Heart right ventricle (tissue), 16 donors: ENCODE data around the gene FOXF2. TPM values are rescaled to one million over a fixed set of nuclear protein-coding genes. Genes with fewer than 3 reads are reported as not detected.

ENCODE experiments used
- ATAC-seq, 8 donors: fragments of 200-7000 bp; cut with Tn5 transposase; one replicate each; pipeline ENCODE4 v1.9.1; 2020; ENCODE audit warnings: mild to moderate bottlenecking in 8 of 8, moderate library complexity in 8 of 8, moderate number of reproducible peaks in 1 of 8
- DNase-seq, 2 donors: peaks; one replicate each; pipeline ENCODE4 v3.0.0-alpha.2; 2020
- H3K27ac ChIP-seq, 10 donors: fragments of 200-600 bp; sonication (generic) in 2 of 10; one replicate each; pipeline versions ENCODE4 v1.5.0 to v1.8.0; 2020 to 2022; ENCODE audit warnings: mild to moderate bottlenecking in 3 of 10
- H3K27me3 ChIP-seq, 7 donors: fragments of 200-600 bp; one replicate each; pipeline ENCODE4 v1.8.0; 2021 to 2022; ENCODE audit warnings: mild to moderate bottlenecking in 2 of 7
- H3K36me3 ChIP-seq, 9 donors: fragments of 200-600 bp; sonication (generic) in 1 of 9; one replicate each; pipeline versions ENCODE4 v1.5.0 to v1.8.0; 2020 to 2022; ENCODE audit warnings: mild to moderate bottlenecking in 2 of 9
- H3K4me1 ChIP-seq, 9 donors: fragments of 200-600 bp; sonication (generic) in 1 of 9; one replicate each; pipeline versions ENCODE4 v1.5.0 to v1.8.0; 2020 to 2022; ENCODE audit warnings: mild to moderate bottlenecking in 4 of 9
- H3K4me3 ChIP-seq, 10 donors: fragments of 200-600 bp; sonication (generic) in 2 of 10; one replicate each; pipeline versions ENCODE4 v1.5.0 to v1.8.0; 2020 to 2022; ENCODE audit warnings: mild to moderate bottlenecking in 7 of 10, moderate library complexity in 2 of 10
- H3K9me3 ChIP-seq, 11 donors: fragments of 200-600 bp in 10 of 11; sonication (generic) in 2 of 11; one replicate each; pipeline versions ENCODE4 v1.5.0 to v1.8.0; 2013 to 2022; ENCODE audit warnings: mild to moderate bottlenecking in 2 of 11, control low read depth in 1 of 11, moderate library complexity in 1 of 11
- WGBS, 2 donors: extraction: QIAGEN DNeasy Blood & Tissue Kit; methylation state at CpG; one replicate each; pipeline ENCODE4 v1.1.7; 2013; ENCODE audit warnings: inconsistent platforms in 1 of 2; 5-methylcytosine and 5-hydroxymethylcytosine counted together
- intact Hi-C, 10 donors: fragments of 100-400 bp; cut with DNase I; formaldehyde crosslinking; loops; one replicate each; pipeline versions ENCODE4 v1.11.1 to v1.14.2; 2022
- polyA plus RNA-seq, 2 donors: library from polyadenylated mRNA; stranded (reverse); fragments of 200-250 nt; gene quantifications; one replicate each; pipeline ENCODE4 v1.2.3, GENCODE V29; 2013
- total RNA-seq, 10 donors: library from RNA; stranded (reverse); fragmentation: NEBNext Ultra II Directional in 3 of 10; extraction: Animal tissue kit (Norgen Biotek cat#: 25700) in 3 of 10; gene quantifications; one replicate each; pipeline versions ENCODE4 v1.2.1 to v1.2.4, GENCODE V29; 2021 to 2023
- TF ChIP-seq, protein P1 (sequence below), 9 donors: fragments of 200-600 bp; sonication (generic) in 2 of 9; IDR thresholded peaks; one replicate each; pipeline versions ENCODE4 v1.5.0 to v1.8.0; 2021 to 2022; ENCODE audit warnings: antibody characterized with exemption in 9 of 9, mild to moderate bottlenecking in 5 of 9, moderate library complexity in 1 of 9
- donor health status: Arrhythmogenic right ventricular cardiomyopathy.
- donor health status: ischemic (EF 13 %, LVEDD 7.1; RV severe dilation, severe dysfunction).
- donor health status: healthy with polysubstance abuse.
- donor health status: DM: no; HTN: yes; CAD: no.
- donor health status: DM: no; HTN: no; CAD: no.
- donor health status: ischemic (EF 25% LVEDD 6.9; RV normal size, moderate dysfunction).
- donor health status: ischemic (EF 25% LVEDD 5.7; RV mildly dilated, moderate dysfunction).
- donor health status: healthy.
- donor health status: DM: yes; HTN: yes; CAD: no.
- donor health status: Ischemic cardiomyopathy.
- donor health status: ischemic (EF 35%, LVEDD 5.7; RV mildly dilated, moderate dysfunction).
- donor health status: nonischemic (EF 11% LVEDD 7.7; RV severe dilation, severe dysfunction).
- donor health status: DM: yes; HTN: yes; CAD: no.
- donor health status: PGD.
- donor health status: ischemic (EF 29% LVEDD 5.4; RV normal size, mild dysfunction).
- donor health status: nonischemic (EF 23%, LVEDD 6.1; RV moderate dilation, normal function).

FOXF2 gene
- total and polyA plus RNA-seq, 12 donors: 0.10 to 0.18 (median 0.15) TPM; not detected in 3

DNA sequence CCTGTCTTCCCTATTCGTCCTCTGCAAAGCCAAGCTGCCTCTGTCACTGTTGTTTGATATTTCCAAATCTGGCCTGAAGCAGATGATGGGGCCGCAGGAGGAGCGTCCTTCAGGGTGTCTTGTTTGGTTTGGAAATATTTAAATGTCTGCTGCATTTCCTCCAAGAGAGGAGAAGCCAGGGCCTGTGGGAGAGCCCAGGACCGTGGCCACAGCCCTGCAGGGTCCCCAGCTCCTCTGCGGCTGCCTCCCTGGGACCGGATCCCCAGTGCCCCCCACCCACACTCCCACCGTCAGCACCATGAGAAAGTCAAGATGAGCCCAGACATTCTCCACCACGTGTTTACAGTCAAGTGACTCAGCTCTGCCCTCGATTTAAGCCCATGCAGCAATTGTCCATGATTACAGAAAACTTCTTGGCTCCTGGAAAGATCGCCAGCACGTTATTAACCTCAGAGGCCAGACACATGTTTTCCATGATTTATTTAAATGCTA, 18.2 kb downstream of the FOXF2 start:
- intact Hi-C loops: no loop called here
- no peak overlapping the region for H3K27ac ChIP-seq
- no peak overlapping the region for H3K4me3 ChIP-seq
- H3K9me3 ChIP-seq: peaks cover 0 to 7% (median 0%) of the 10 kb centered on the region in 11 donors
- TF ChIP-seq, protein P1, sequence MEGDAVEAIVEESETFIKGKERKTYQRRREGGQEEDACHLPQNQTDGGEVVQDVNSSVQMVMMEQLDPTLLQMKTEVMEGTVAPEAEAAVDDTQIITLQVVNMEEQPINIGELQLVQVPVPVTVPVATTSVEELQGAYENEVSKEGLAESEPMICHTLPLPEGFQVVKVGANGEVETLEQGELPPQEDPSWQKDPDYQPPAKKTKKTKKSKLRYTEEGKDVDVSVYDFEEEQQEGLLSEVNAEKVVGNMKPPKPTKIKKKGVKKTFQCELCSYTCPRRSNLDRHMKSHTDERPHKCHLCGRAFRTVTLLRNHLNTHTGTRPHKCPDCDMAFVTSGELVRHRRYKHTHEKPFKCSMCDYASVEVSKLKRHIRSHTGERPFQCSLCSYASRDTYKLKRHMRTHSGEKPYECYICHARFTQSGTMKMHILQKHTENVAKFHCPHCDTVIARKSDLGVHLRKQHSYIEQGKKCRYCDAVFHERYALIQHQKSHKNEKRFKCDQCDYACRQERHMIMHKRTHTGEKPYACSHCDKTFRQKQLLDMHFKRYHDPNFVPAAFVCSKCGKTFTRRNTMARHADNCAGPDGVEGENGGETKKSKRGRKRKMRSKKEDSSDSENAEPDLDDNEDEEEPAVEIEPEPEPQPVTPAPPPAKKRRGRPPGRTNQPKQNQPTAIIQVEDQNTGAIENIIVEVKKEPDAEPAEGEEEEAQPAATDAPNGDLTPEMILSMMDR (IDR thresholded peaks at IDR 0.05): no peak
- ATAC-seq (no peak), DNase-seq (no peak)
- WGBS, 2 donors: 50 to 58% methylated on average over 11 of the region's 11 CpGs
- no peaks in the 10 kb centered on the region for H3K36me3 ChIP-seq
- H3K27me3 ChIP-seq: peaks cover 0 to 40% (median 35%) of the 10 kb centered on the region in 7 donors
- no peaks in the 10 kb centered on the region for H3K4me1 ChIP-seq

DNA sequence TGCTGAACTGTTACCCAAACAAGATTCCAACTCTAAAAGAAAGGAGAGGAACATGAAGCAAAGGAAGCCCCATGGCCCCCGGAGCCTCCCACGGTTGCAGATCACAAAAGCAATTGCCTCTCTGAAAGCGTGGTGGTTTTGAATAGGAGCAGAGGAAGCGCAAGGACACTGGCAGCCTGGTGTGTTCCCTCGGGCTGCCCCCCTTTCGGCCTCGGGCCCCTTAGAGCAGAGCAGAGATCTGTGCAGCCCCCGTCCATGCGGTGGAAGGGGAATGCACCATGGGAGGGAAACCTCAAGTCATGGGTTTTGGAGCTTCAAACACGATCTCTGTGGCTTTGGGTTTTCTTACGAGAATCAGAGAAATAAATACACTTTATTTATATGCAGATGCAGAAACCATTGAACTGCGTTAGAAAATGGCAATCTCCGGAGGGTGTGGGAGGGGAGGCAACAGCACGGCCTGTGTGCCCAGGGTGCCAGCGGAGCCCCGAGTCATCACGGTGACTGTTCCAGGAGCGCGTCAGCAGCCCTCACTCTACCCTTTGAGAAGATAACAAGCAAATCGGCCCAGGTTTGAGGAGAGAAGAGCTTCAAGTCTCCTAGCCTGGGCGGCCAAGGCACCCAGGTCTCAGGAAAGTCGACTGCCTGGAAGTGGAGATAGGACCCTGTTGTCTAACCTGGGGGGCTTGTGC, 20.5 kb downstream of the FOXF2 start:
- TF ChIP-seq, protein P1 (IDR thresholded peaks at IDR 0.05): no peak
- no peak for ATAC-seq
- Histone ChIP-seq H3K27me3 (peaks cover 0 to 48% (median 30%) of the 10 kb centered on the region in 7 donors), H3K36me3 (no peaks in the 10 kb centered on the region), H3K4me3 (no peak overlapping the region), H3K27ac (no peak overlapping the region), H3K9me3 (peaks cover 0 to 2% (median 0%) of the 10 kb centered on the region in 11 donors), H3K4me1 (no peaks in the 10 kb centered on the region)
- intact Hi-C loops: no loop called here
- DNase-seq: no peak
- 53 to 59% methylated on average over 22 of the region's 22 CpGs for WGBS, 2 donors

DNA sequence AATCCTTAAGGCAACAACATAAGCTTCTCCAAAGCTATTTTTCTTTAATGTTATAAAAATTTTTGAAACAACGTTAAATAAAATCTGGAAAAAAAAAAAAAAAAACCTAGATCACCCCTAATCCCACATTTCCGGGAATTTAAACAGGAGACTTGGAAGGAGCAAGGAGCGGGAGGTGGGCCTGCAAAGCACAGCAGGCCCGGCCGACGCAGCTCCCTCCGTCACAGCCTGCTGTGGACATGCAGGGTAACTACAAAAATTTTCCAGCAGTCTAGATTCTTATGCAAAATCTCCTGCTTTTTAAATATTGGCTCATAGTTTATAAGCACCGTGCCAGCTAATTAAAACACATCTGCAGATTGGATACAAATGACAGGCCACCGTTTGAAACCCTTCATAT, 23.5 kb downstream of the FOXF2 start:
- H3K9me3 ChIP-seq: no peaks in the 10 kb centered on the region
- H3K4me1 ChIP-seq: no peaks in the 10 kb centered on the region
- H3K36me3 ChIP-seq: no peaks in the 10 kb centered on the region
- no peak for ATAC-seq
- intact Hi-C loops: no loop called here
- WGBS, 2 donors: 65 to 69% methylated on average over 9 of the region's 9 CpGs
- no peak overlapping the region for H3K27ac ChIP-seq
- no peak for DNase-seq
- H3K27me3 ChIP-seq: peaks cover 0 to 66% (median 47%) of the 10 kb centered on the region in 7 donors
- TF ChIP-seq, protein P1 (IDR thresholded peaks at IDR 0.05): no peak
- H3K4me3 ChIP-seq: no peak overlapping the region

DNA sequence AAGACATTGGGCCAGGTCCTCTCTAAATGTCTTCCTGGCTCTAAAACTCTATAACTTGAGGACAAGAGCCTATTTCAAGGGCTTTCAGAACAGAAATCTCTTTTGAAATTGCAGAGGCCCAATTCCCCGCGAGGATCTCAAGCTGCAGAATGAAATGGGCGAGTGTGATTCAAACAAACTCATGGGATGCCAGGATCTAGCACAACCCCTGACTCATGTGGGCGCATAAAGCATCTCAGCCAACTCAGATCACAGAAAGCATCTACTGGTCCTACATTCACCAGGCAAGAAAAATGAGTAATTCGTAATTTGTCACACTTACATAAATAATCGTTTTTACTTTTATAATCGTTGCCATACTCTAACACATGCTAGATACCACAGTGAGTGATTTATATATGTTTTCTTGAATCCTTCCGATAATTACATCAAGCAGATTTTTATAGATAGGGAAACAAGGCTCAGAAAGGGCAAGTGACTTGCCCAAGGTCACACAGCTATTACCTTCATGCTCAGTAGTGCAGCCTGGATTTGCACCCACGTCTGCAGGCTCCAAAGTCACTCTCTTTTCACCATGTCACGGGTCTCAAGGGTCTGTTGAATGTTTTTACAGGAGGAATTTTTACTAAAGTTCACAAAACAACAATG, 26.2 kb downstream of the FOXF2 start:
- no peak overlapping the region for H3K27ac ChIP-seq
- H3K4me3 ChIP-seq: no peak overlapping the region
- WGBS, 2 donors: 93% methylated on average over 10 of the region's 10 CpGs
- TF ChIP-seq, protein P1 (IDR thresholded peaks at IDR 0.05): no peak
- peaks cover 0 to 5% (median 4%) of the 10 kb centered on the region in 11 donors for H3K9me3 ChIP-seq
- no peaks in the 10 kb centered on the region for H3K36me3 ChIP-seq
- no peaks in the 10 kb centered on the region for H3K4me1 ChIP-seq
- intact Hi-C loops: no loop called here
- peaks cover 0 to 81% (median 40%) of the 10 kb centered on the region in 7 donors for H3K27me3 ChIP-seq
- ATAC-seq (no peak), DNase-seq (no peak)
